ENCODE measurements around the gene ENOSF1. TPM values are rescaled to one million over a fixed set of nuclear protein-coding genes. Genes with fewer than 3 reads are reported as not detected.

Gene ENOSF1
- total RNA-seq, 4 donors from 2014 or later = 31.8 to 159 (median 64.3) TPM

DNA sequence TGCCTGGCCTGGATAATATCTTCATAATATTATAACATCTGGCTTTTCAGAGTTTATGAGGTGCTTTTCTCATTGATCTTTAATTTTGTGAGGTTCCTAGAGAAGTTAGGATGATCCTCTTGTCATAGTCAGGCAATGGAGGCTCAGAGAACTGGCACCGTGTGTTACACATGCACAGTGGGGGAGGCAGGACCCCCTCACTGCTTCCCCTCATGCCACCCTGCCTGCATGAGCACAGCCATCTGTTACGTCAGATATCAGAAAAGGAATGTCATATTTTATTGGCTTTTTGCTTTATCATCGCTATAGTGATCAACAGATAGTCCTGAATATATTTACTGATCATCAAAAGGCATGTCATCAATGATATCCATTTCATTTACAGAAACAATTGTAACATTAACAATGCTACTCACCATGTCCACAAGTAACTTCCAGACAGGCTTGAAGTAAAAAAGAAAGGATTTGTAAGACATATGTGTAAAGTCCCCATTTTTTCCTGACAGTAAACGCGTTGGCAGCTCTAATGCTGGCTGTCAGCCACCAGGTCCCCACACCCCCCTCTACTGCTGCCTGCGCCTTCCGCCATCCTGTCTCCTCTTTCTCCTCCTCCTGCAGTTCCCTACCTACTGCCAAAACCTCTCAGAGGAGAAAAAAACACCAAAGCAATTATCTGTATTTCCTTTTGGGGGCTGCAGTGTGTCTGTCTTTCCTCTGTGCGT lies 18.8 kb downstream of the ENOSF1 start:
- no peak for TF ChIP-seq POLR2A (IDR thresholded peaks at IDR 0.05)
- TF ChIP-seq POLR2AphosphoS5 (IDR thresholded peaks at IDR 0.05) = no peak
- TF ChIP-seq EP300 (IDR thresholded peaks at IDR 0.05) = no peak
- no peak for TF ChIP-seq CTCF (IDR thresholded peaks at IDR 0.05)
- WGBS = 78% methylated on average over 8 of the region's 8 CpGs
- no peak for DNase-seq (ENCODE audit: low spot score in 2 of 2)
- peaks cover 50% of the 10 kb centered on the region for H3K36me3 ChIP-seq
- H3K9me3 ChIP-seq = no peaks in the 10 kb centered on the region
- H3K27ac ChIP-seq = no peak overlapping the region
- no peaks in the 10 kb centered on the region for H3K4me1 ChIP-seq
- no peak overlapping the region for H3K4me3 ChIP-seq
- H3K27me3 ChIP-seq = no peaks in the 10 kb centered on the region

DNA sequence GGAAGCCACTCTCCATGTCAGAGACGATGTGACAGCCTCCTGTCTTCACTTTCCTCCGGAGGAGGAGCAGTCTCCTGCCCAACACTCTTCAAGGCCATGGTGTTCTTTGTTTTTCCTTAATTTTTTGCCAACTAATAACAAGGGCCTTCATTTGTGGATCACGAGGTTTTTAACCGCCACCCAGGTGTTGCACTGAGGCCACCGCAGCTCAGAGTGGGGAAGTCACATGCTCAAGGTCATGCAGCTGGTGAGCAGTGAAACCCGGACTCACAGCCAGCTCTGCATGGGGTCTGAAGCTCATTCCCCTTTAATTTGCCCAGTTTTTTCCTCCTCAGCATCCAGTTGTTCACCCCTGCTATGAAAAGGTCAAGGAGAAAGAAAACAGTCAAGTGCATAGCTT lies 19.6 kb downstream of the ENOSF1 start:
- Histone ChIP-seq H3K27me3 (no peaks in the 10 kb centered on the region), H3K27ac (no peak overlapping the region), H3K4me3 (no peak overlapping the region), H3K9me3 (no peaks in the 10 kb centered on the region), H3K4me1 (no peaks in the 10 kb centered on the region), H3K36me3 (peaks cover 50% of the 10 kb centered on the region)
- DNase-seq (ENCODE audit: low spot score in 2 of 2) = no peak
- TF ChIP-seq POLR2AphosphoS5 (IDR thresholded peaks at IDR 0.05) (no peak), CTCF (IDR thresholded peaks at IDR 0.05) (no peak), EP300 (IDR thresholded peaks at IDR 0.05) (no peak), POLR2A (IDR thresholded peaks at IDR 0.05) (no peak)
- 84% methylated on average over 6 of the region's 6 CpGs for WGBS

DNA sequence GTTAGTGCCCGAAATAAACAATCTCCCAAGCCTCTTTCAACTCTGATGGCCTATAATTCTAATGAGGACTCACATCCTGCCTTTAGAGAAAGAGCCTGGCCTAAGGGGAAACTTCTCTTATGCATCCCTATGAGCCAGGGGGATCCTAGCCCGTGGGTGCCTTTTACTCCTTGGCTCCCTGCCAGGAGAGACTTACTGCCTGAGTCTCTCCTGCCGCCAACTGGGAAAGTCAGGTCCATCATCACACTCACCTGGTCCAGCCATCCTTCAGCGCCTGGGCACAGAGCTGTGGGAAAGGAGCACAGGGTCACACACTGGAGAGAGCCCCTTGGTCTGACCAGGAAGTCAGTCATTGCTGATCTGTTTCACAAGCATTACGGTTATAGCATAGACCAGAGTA lies 24.1 kb downstream of the ENOSF1 start:
- WGBS = 84% methylated on average over 5 of the region's 5 CpGs
- Histone ChIP-seq H3K27me3 (no peaks in the 10 kb centered on the region), H3K9me3 (no peaks in the 10 kb centered on the region), H3K4me3 (no peak overlapping the region), H3K36me3 (peaks cover 61% of the 10 kb centered on the region), H3K4me1 (no peaks in the 10 kb centered on the region), H3K27ac (no peak overlapping the region)
- TF ChIP-seq EP300 (IDR thresholded peaks at IDR 0.05) = no peak
- TF ChIP-seq CTCF (IDR thresholded peaks at IDR 0.05) = no peak
- TF ChIP-seq POLR2AphosphoS5 (IDR thresholded peaks at IDR 0.05) = no peak
- no peak for TF ChIP-seq POLR2A (IDR thresholded peaks at IDR 0.05)
- DNase-seq (ENCODE audit: low spot score in 2 of 2) = no peak

GRCh38 chr18:686339-687111 lies 25.9 kb downstream of the ENOSF1 start:
- no peaks in the 10 kb centered on the region for H3K27me3 ChIP-seq
- WGBS = 85% methylated on average over 11 of the region's 11 CpGs
- TF ChIP-seq CTCF (IDR thresholded peaks at IDR 0.05) = no peak
- no peak for TF ChIP-seq POLR2AphosphoS5 (IDR thresholded peaks at IDR 0.05)
- no peak for TF ChIP-seq POLR2A (IDR thresholded peaks at IDR 0.05)
- no peak for TF ChIP-seq EP300 (IDR thresholded peaks at IDR 0.05)
- peaks cover 62% of the 10 kb centered on the region for H3K36me3 ChIP-seq
- H3K4me3 ChIP-seq = no peak overlapping the region
- H3K4me1 ChIP-seq = no peaks in the 10 kb centered on the region
- no peak for DNase-seq (ENCODE audit: low spot score in 2 of 2)
- H3K9me3 ChIP-seq = no peaks in the 10 kb centered on the region
- H3K27ac ChIP-seq = no peak overlapping the region

- 91% methylated on average over 3 of the region's 3 CpGs for WGBS
- Histone ChIP-seq H3K9me3 (no peaks in the 10 kb centered on the region), H3K36me3 (peaks cover 66% of the 10 kb centered on the region), H3K4me3 (no peak overlapping the region), H3K4me1 (no peaks in the 10 kb centered on the region), H3K27me3 (no peaks in the 10 kb centered on the region), H3K27ac (no peak overlapping the region)
- TF ChIP-seq EP300 (IDR thresholded peaks at IDR 0.05) = no peak
- TF ChIP-seq POLR2AphosphoS5 (IDR thresholded peaks at IDR 0.05) = no peak
- no peak for TF ChIP-seq POLR2A (IDR thresholded peaks at IDR 0.05)
- TF ChIP-seq CTCF (IDR thresholded peaks at IDR 0.05) = no peak
- no peak for DNase-seq (ENCODE audit: low spot score in 2 of 2)
Measured at GRCh38 chr18:685438-685837, 27.0 kb downstream of the ENOSF1 start.
